SK-N-SH (cell line): ENCODE measurements around the gene SARDH. TPM values are rescaled to one million over a fixed set of nuclear protein-coding genes. Genes with fewer than 3 reads are reported as not detected.

Source experiments
- CTCF ChIA-PET: fragments of 300-600, 350-600 bp; formaldehyde crosslinking; extraction: SDS; loops from one replicate; lab custom pipeline; 2021; lab: Yijun Ruan, JAX
- POLR2A ChIA-PET: fragments of 350-600 bp; sonication (Branson Sonifier 250); formaldehyde crosslinking; extraction: SDS; loops from one replicate; lab custom pipeline; 2020; ENCODE audit warnings: antibody characterized with exemption, inconsistent platforms; lab: Yijun Ruan, JAX
- DNase-seq: peaks from one replicate; pipeline ENCODE4 v3.0.0; 2012
- H2AFZ ChIP-seq: fragments of 200-600 bp; sonication (generic); 2 replicates; pipeline ENCODE4 v1.8.1; 2016; ENCODE audit warnings: antibody characterized with exemption, mild to moderate bottlenecking, low read depth
- H3F3A ChIP-seq: fragments of 200-600 bp; sonication (generic); replicated peaks from 2 replicates; pipeline ENCODE3; 2016; ENCODE audit warnings: antibody characterized with exemption, mild to moderate bottlenecking; ENCODE audit not compliant: insufficient read depth
- H3K27ac ChIP-seq, 2 experiments: fragments of 200-500 bp in 1 of 2; fragments of 200-600 bp in 1 of 2; sonication (Bioruptor generic) in 1 of 2; sonication (generic), shearing (Covaris generic) in 1 of 2; 2 replicates each; pipeline versions ENCODE4 v1.5.1 to v1.6.1; 2014 to 2016; ENCODE audit warnings: low read depth in 2 of 2, inconsistent platforms in 1 of 2, low read length in 1 of 2, mild to moderate bottlenecking in 1 of 2, mixed read lengths in 1 of 2
- H3K27me3 ChIP-seq: fragments of 200-600 bp; sonication (generic), shearing (Covaris generic); 2 replicates; pipeline ENCODE4 v1.6.1; 2016; ENCODE audit warnings: mixed run types; ENCODE audit not compliant: insufficient read depth
- H3K36me3 ChIP-seq, 2 experiments: fragments of 200-500 bp in 1 of 2; fragments of 200-600 bp in 1 of 2; sonication (Bioruptor generic) in 1 of 2; sonication (generic) in 1 of 2; replicated peaks in 1 of 2; 2 replicates each; pipeline versions ENCODE3 to v1.5.1; 2014 to 2016; ENCODE audit warnings: low read length in 1 of 2, mild to moderate bottlenecking in 1 of 2; ENCODE audit not compliant: insufficient read depth in 2 of 2, control insufficient read depth in 1 of 2
- H3K4me1 ChIP-seq, 2 experiments: fragments of 200-500 bp in 1 of 2; fragments of 200-600 bp in 1 of 2; sonication (Bioruptor generic) in 1 of 2; sonication (generic), shearing (Covaris generic) in 1 of 2; 2 replicates each; pipeline versions ENCODE4 v1.5.1 to v1.6.1; 2014 to 2016; ENCODE audit warnings: low read depth in 1 of 2, low read length in 1 of 2, mixed run types in 1 of 2; ENCODE audit not compliant: insufficient read depth in 2 of 2, control insufficient read depth in 1 of 2
- H3K4me2 ChIP-seq: fragments of 200-600 bp; sonication (generic), shearing (Covaris generic); 2 replicates; pipeline ENCODE4 v1.6.1; 2017; ENCODE audit warnings: mixed run types
- H3K4me3 ChIP-seq, 2 experiments: fragments of 200-500 bp in 1 of 2; fragments of 200-600 bp in 1 of 2; sonication (Bioruptor generic) in 1 of 2; sonication (generic), shearing (Covaris generic) in 1 of 2; 2 replicates each; pipeline versions ENCODE4 v1.5.1 to v1.8.1; 2014 to 2016; ENCODE audit warnings: low read depth in 2 of 2, inconsistent platforms in 1 of 2, low read length in 1 of 2, mild to moderate bottlenecking in 1 of 2, mixed read lengths in 1 of 2, moderate library complexity in 1 of 2
- H3K79me2 ChIP-seq: fragments of 200-600 bp; sonication (generic); 2 replicates; pipeline ENCODE4 v1.8.1; 2017; ENCODE audit warnings: mild to moderate bottlenecking; ENCODE audit not compliant: insufficient read depth
- H3K9ac ChIP-seq: fragments of 200-600 bp; sonication (generic); 2 replicates; pipeline ENCODE4 v1.6.1; 2017; ENCODE audit warnings: mixed run types
- H3K9me2 ChIP-seq: fragments of 200-600 bp; sonication (generic); 2 replicates; pipeline ENCODE4 v1.6.1; 2017; ENCODE audit warnings: mixed run types
- H3K9me3 ChIP-seq: fragments of 200-600 bp; sonication (generic); 2 replicates; pipeline ENCODE4 v1.6.1; 2017; ENCODE audit warnings: mixed run types, mild to moderate bottlenecking, moderate library complexity
- H4K20me1 ChIP-seq: fragments of 200-600 bp; sonication (generic); 2 replicates; pipeline ENCODE4 v1.6.1; 2017; ENCODE audit warnings: mild to moderate bottlenecking, mixed run types; ENCODE audit not compliant: insufficient read depth
- EZH2phosphoT487 ChIP-seq: fragments of 200-600 bp; sonication (generic); IDR thresholded peaks from 2 replicates; pipeline ENCODE4 v1.6.1; 2017; ENCODE audit warnings: low read depth, mixed run types, mild to moderate bottlenecking, antibody characterized with exemption, moderate library complexity, borderline replicate concordance
- FOXM1 ChIP-seq: IDR thresholded peaks from 2 replicates; pipeline ENCODE4 v1.4.0; 2012; ENCODE audit warnings: low read depth, mild to moderate bottlenecking
- GATA2 ChIP-seq: sonication (generic); formaldehyde crosslinking; IDR thresholded peaks from 2 replicates; pipeline ENCODE4 v1.5.0; 2020; ENCODE audit warnings: mild to moderate bottlenecking, missing genetic modification reagents
- JUND ChIP-seq: IDR thresholded peaks from 2 replicates; pipeline ENCODE4 v1.4.0; 2012
- MAX ChIP-seq: IDR thresholded peaks from 2 replicates; pipeline ENCODE4 v1.4.0; 2012; ENCODE audit warnings: low read depth
- MEF2A ChIP-seq: IDR thresholded peaks from 2 replicates; pipeline ENCODE4 v1.4.0; 2012; ENCODE audit warnings: low read depth, borderline replicate concordance
- MXI1 ChIP-seq: IDR thresholded peaks from 2 replicates; pipeline ENCODE4 v1.6.1; 2012; ENCODE audit warnings: mild to moderate bottlenecking, low read depth, low read length, improper control_type of control experiment
- NRF1 ChIP-seq: IDR thresholded peaks from 2 replicates; pipeline ENCODE4 v1.6.1; 2012; ENCODE audit warnings: low read depth, mild to moderate bottlenecking, low read length
- RCOR1 ChIP-seq: fragments of 150-350 bp; IDR thresholded peaks from 2 replicates; pipeline ENCODE4 v1.6.1; 2017; ENCODE audit warnings: antibody characterized with exemption, low read length
- REST ChIP-seq: IDR thresholded peaks from 2 replicates; pipeline ENCODE4 v1.6.1; 2012; ENCODE audit warnings: mild to moderate bottlenecking, low read depth, low read length, moderate library complexity
- RFX5 ChIP-seq: IDR thresholded peaks from 2 replicates; pipeline ENCODE4 v1.6.1; 2012; ENCODE audit warnings: mild to moderate bottlenecking, improper control_type of control experiment, low read length
- RXRA ChIP-seq: IDR thresholded peaks from 2 replicates; pipeline ENCODE4 v1.4.0; 2012; ENCODE audit warnings: low read depth, mild to moderate bottlenecking, borderline replicate concordance
- SMC3 ChIP-seq: IDR thresholded peaks from 2 replicates; pipeline ENCODE4 v1.6.1; 2012; ENCODE audit warnings: low read depth, low read length, improper control_type of control experiment
- TAF1 ChIP-seq: IDR thresholded peaks from 2 replicates; pipeline ENCODE4 v1.6.1; 2012; ENCODE audit warnings: low read depth, mild to moderate bottlenecking, low read length, moderate library complexity, borderline replicate concordance
- TCF12 ChIP-seq: IDR thresholded peaks from 2 replicates; pipeline ENCODE4 v1.4.0; 2012
- TEAD4 ChIP-seq: IDR thresholded peaks from 2 replicates; pipeline ENCODE4 v1.4.0; 2012; ENCODE audit warnings: mild to moderate bottlenecking, borderline replicate concordance; ENCODE audit not compliant: insufficient read depth
- USF1 ChIP-seq: IDR thresholded peaks from 2 replicates; pipeline ENCODE4 v1.4.0; 2012; ENCODE audit warnings: low read depth, borderline replicate concordance
- ZBTB33 ChIP-seq: IDR thresholded peaks from 2 replicates; pipeline ENCODE4 v1.4.0; 2012; ENCODE audit warnings: low read depth, borderline replicate concordance
- WGBS: methylation state at CpG from one replicate; pipeline ENCODE4 v1.1.6; 2017; ENCODE audit warnings: low lambda C conversion rate; 5-methylcytosine and 5-hydroxymethylcytosine counted together
- polyA plus RNA-seq, 3 experiments: library from polyadenylated mRNA; depleted of rRNA; stranded (reverse); fragments of >200 nt; gene quantifications; 2 replicates each; pipeline ENCODE4 v1.2.3, GENCODE V29; 2012
- TF ChIP-seq, protein P1 (sequence below): fragments of 200-600 bp; sonication (generic); IDR thresholded peaks from 2 replicates; pipeline ENCODE4 v1.6.1; 2017; ENCODE audit warnings: antibody characterized with exemption, mild to moderate bottlenecking, moderate library complexity
- TF ChIP-seq, protein P2 (sequence below): IDR thresholded peaks from 2 replicates; pipeline ENCODE4; 2012

Gene SARDH
- polyA plus RNA-seq, 1 of the 3 experiments (the other 2 are of a cell fraction): 5.9 TPM

GRCh38 chr9:133674091-133674490 is 64.1 kb downstream of the SARDH start:
- Histone ChIP-seq H3K9ac (no peak overlapping the region), H3K4me2 (no peak overlapping the region), H3K4me3 (no peak overlapping the region), H3K27ac (no peak overlapping the region), H2AFZ (no peak overlapping the region), H3K4me1 (peaks cover 0 to 18% of the 10 kb centered on the region in 2 experiments; a peak in 1 of 4 replicates), H3K9me2 (no peaks in the 10 kb centered on the region), H3K27me3 (no peaks in the 10 kb centered on the region), H3K79me2 (no peaks in the 10 kb centered on the region), H3K36me3 (no peaks in the 10 kb centered on the region), H4K20me1 (no peaks in the 10 kb centered on the region), H3F3A (no peaks in the 10 kb centered on the region)
- ChIA-PET POLR2A (no interaction called here), CTCF (interaction anchor here (2.0 kb wide), 1 partner anchor 53 kb away, joined by 6 read pairs; no protein-coding TSS in a partner anchor)
- 86% methylated on average over 11 of the region's 14 CpGs for WGBS
- TF ChIP-seq EZH2phosphoT487: no peak
- no peak for TF ChIP-seq TCF12
- no peak for TF ChIP-seq RCOR1
- no peak for TF ChIP-seq MAX
- no peak for TF ChIP-seq MEF2A
- no peak for TF ChIP-seq SMC3
- TF ChIP-seq TAF1: no peak
- TF ChIP-seq, protein P1, sequence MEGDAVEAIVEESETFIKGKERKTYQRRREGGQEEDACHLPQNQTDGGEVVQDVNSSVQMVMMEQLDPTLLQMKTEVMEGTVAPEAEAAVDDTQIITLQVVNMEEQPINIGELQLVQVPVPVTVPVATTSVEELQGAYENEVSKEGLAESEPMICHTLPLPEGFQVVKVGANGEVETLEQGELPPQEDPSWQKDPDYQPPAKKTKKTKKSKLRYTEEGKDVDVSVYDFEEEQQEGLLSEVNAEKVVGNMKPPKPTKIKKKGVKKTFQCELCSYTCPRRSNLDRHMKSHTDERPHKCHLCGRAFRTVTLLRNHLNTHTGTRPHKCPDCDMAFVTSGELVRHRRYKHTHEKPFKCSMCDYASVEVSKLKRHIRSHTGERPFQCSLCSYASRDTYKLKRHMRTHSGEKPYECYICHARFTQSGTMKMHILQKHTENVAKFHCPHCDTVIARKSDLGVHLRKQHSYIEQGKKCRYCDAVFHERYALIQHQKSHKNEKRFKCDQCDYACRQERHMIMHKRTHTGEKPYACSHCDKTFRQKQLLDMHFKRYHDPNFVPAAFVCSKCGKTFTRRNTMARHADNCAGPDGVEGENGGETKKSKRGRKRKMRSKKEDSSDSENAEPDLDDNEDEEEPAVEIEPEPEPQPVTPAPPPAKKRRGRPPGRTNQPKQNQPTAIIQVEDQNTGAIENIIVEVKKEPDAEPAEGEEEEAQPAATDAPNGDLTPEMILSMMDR: no peak
- TF ChIP-seq TEAD4: no peak
- TF ChIP-seq, protein P2, sequence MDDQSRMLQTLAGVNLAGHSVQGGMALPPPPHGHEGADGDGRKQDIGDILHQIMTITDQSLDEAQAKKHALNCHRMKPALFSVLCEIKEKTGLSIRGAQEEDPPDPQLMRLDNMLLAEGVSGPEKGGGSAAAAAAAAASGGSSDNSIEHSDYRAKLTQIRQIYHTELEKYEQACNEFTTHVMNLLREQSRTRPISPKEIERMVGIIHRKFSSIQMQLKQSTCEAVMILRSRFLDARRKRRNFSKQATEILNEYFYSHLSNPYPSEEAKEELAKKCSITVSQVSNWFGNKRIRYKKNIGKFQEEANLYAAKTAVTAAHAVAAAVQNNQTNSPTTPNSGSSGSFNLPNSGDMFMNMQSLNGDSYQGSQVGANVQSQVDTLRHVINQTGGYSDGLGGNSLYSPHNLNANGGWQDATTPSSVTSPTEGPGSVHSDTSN: no peak
- no peak for TF ChIP-seq RXRA
- no peak for TF ChIP-seq NRF1
- no peak for TF ChIP-seq ZBTB33
- no peak for TF ChIP-seq FOXM1
- no peak for TF ChIP-seq USF1
- TF ChIP-seq REST: no peak
- no peak for TF ChIP-seq MXI1
- TF ChIP-seq RFX5: no peak
- no peak for TF ChIP-seq GATA2 (CRISPR knock-in tag)
- no peak for TF ChIP-seq JUND
- TF ChIP-seq, all 33 proteins: peak for 0
- no peaks in the 10 kb centered on the region for H3K9me3 ChIP-seq
- no peak for DNase-seq
